Measurements from ENCODE around the gene LCN2.

Gene LCN2

GRCh38 chr9:128115187-128116103 is 33.8 kb upstream of the LCN2 start:
- DNase-seq = no peak

DNA sequence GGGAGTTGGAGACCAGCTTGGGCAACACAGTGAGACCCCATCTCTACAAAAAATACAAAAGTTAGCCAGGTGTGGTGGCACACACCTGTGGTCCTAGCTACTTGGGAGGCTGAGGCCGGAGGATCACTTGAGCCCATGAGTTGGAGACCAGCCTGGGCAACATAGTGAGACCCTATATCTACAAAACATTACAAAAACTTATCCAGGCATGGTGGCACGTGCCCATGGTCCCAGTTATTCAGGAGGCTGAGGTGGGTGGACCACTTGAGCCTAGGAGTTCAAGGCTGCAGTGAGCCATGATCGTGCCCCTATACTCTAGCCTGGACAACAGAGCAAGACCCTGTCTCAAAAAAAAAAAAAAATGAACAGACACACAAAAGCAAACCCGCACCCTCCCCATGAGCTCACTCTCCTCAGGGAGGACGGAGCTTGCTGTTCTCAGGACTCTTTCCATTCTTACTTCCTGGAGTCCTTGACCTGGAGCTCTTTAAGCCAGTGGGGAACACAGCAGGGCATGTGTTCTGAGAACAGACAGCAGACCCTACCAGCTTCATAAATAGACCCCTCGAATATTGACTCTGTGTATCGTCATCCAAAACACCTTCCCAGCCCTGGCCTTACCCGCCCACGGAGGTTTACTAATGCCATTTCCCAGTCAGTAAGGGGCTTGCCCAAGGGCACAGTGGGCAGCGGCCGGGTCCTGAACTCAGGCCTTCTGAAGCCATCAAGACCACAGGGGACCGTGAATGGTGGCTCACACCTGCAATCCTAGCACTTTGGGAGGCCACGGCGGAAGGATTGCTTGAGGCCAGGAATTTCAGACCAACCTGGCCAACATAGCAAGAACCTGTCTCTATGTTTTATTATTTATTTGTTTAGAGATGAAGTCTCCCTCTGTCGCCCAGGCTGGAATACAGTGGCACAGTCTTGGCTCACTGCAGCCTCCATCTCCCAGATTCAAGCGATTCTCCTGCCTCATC is 32.9 kb upstream of the LCN2 start:
- DNase-seq = no peak

DNA sequence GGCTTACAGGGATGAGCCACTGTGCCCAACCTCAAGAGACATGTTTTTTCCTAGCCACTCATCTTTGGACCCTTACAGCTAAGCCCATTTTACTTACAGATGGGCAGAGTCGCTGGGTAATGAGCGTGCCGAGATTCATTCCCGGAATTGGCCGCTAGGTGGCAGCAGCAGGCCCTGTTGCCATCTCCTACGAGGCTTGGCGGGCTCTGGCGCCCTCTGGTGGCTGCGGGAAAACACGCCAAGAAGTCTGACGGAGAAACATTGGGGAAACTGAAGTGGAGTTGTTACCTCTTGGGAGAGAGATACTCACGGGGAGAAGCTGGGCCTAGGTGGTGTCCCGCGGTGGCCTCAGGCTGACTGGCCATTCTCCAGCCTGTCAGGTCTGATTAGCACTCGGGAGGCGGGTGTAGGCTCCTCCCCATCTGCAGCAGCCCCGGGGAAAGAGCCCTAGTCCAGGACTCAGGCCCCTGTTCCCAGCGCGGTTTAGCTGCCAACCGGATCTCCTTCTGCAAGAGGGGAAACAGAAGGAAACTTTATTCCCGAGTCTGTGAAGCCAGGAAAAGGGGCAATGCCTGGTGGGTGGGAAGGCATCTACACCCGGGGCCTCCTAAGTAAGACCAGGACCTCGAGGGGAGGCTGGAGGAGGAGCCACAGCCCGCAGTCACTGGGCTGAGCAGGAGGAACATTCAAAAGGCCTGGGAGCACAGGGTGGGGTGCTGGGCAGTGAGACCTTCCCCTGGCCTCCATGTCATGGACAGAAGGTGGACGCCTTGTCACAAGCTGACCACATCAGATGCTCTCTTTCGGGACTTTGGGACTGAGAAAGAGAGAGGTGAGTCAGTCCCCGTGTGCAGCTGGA is 31.4 kb upstream of the LCN2 start:
- peak; percentile 64 for DNase-seq

DNA sequence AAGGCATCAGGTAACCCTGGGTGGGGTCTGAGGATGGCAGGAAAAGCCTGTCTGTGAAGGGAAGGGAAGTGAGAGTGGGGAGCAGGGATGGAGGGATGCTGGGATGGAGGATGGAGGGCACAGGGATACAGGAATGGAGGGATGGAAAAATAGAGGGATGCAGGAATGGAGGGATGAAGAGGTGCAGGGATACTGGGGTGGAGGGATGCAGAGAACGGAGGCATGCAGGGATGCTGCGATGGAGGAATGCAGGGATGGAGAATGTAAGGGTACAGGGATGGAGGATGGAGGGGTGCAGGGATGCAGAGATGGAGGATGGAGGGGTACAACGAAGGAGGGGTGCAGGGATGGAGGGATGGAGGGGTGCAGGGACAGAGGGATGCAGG is 30.8 kb upstream of the LCN2 start:
- DNase-seq = no peak

DNA sequence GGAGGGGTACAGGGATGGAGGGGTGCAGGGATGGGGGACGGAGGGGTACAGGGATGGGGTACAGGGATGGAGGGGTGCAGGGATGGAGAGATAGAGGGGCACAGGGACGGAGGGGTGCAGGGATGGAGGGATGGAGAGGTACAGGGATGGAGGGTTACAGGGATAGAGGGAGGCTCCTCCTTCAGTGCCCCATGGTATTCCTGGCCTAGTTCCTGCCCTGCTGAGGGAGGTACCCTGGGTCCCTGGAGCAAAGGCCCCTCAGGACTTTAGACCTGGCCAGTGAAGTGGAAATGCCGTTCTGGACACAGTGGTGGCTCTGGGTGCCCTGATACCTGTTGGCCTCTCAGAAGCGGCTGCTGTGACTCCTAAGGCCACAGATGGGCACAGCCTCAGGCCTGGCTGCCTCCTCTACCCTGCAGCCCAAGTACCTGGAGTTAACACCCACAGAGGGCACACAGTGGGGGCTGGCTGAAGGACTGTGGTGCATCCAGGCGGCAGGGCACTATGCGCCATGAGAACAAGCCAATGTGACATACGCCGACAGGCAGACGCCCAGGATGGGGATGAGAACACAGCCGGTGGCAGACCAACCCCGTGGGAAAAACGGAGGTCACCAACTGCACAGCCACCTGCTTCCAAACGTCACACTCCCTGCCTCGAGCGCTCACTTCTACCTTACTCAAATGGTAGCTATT is 30.1 kb upstream of the LCN2 start:
- DNase-seq = no peak

DNA sequence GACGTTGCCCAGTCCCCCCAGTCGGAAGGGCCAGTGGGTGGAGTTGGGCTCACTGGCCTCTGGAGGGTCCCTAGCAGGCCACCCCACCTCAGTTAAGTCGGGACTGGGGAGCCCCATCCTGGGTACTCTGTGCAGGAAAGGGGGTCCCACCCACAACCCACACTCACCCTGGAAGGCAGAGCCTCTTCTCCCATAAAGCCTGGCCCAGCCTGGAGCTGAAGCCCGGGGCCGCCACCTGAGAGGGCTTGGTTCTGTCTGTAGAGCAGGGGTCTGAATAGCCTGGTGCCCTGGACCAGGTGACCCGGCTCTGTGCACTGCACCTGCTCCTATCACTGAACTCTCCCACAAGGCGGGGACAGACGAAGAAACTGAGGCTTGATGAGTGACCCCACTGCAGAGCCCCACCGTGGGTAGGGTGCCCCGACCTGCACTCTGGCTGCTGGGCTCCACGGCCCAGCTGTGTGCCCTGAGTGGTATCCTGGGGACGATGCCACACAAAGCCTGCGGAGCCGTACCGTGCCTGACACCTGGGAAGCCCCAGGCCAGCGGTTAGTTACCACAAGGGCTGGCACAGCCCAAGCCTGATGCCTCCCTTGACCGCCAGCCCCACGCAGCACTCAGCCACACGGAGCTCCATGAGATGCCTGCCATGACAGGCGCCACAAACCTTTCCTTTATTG is 29.1 kb upstream of the LCN2 start:
- DNase-seq = no peak

GRCh38 chr9:128120741-128121465 is 28.4 kb upstream of the LCN2 start:
- DNase-seq = no peak

DNA sequence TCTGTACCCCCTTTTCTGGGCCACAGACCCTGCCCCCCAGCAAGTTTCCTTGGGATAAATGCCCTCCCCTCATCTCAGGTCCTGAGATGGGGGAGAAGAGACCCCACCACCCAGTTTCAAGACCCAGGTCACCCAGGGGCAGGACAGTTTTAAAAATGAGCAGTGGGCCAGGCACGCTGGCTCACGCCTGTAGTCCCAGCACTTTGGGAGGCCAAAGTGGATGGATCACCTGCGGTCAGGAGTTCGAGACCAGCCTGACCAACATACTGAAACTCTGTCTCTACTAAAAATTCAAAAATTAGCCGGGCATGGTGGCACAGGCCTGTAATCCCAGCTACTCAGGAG is 27.8 kb upstream of the LCN2 start:
- DNase-seq = no peak

DNA sequence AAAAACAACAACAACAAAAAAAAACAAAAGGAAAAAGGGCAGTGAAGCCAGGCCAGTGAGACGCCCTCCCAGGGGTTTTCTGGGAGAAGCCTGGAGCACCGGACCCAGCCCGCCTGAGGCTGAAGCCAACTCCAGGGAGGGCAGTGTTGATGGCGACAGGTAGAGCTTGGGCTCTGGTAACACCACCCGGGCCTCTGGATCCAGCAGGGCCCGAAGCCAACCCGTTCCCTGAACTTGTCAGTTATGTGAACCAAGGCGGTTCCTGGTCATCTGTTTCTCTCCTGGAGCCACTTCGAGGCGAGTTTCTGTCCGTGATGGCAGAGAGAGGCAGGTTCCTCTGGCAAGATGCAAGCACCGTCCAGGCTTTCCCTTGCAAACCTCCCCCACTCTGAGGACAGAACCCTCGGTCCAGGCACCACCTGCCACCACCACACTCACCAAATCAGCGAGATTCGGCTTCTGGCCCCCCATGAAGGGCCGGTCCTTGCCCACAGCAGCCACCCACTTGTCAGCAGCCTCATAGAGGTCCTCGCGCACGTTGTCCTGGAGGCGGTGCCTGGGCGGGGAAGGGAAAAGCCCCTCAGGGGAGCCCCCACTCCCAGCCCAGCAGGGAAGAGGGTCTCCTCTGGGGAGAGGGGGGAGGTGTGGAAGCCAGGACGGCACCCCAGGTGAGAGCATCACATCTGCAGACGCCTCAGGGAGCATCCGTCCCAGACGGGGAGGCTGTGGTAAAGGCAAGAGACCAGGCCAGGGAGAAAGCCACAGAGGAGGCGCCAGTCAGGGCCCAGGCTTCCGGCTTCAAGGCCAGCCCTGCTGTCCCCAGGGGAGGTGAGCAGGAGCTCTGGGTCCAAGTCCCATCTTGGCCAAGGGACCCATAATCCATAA is 27.1 kb upstream of the LCN2 start:
- DNase-seq = no peak

- no peak for DNase-seq
Measured at GRCh38 chr9:128122809-128123175, 26.5 kb upstream of the LCN2 start.

DNA sequence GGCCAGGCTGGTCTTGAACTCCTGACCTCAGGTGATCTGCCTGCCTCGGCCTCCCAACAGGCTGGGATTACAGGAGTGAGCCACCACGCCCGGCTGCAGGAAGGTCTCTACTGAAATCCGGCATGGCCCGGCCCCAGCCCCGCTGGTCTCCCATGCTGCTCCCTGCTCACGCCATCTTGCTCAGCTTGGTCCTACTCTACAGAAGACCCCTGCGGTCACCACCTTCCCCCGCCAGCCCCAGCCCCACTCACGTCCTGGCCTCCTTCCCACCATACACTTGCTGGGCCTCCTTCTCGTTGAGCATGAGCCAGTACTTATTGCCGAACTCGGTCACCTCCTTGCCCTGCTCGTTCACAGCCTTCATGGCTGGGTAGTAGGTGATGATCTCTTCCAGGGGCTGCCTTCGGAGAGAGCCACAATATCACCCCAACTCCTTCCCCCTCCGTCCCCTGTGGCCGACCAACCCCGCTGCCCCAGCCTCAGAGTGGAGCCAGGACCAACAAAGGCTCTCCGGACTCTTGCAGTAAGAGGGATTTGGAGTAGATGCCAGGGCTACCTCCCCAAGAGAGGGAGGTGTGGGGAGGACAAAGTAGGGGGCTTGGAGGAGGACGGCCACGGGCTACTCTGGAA is 25.7 kb upstream of the LCN2 start:
- DNase-seq = no peak

- no peak for DNase-seq
Measured at GRCh38 chr9:128124451-128124850, 24.8 kb upstream of the LCN2 start.

DNA sequence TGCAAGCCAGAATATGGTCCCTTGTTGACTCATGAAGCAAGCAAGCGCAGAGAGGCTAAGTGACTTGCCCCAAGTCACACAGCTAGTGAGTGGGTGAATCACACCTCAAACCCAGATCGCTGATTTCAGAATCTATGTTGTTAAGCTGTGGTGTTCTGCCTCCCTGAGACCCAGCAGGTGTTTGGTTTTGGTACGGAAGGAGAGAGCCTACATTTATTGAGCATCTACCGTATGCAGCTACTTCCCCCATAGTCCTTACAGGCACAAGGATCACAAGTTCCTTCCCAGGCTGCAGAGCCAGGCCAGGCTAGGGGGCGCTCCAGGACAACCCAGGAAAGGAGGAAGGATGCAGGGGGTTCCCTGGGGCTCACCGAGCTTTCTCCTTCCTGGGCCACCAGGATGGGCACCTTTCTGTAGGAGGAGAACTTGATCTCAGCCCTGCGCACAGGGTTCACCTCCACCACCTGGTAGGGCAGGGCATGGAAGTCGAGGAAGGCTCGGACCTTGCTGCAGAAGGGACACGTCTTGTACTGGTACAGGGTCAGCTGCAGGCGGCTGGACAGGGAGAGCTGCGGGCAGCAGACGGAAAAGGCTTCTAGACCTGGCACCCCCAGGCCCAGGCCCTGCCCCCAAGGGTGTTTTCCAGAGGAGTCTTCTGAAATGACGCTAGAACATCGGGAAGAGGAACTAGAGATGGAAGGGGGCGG is 24.2 kb upstream of the LCN2 start:
- DNase-seq = peak; percentile 55

- no peak for DNase-seq
Measured at GRCh38 chr9:128125580-128126354, 23.5 kb upstream of the LCN2 start.

GRCh38 chr9:128127568-128127989 is 21.7 kb upstream of the LCN2 start, which contains the start of gene PTGES2:
PTGES2 (minus strand) TSS chr9:128127729; CDS start chr9:128127717, 12 bp downstream.
- DNase-seq = peak; percentile 81

- peak; percentile 91 for DNase-seq
Measured at GRCh38 chr9:128127990-128128835, 21.0 kb upstream of the LCN2 start.

Data from HCEC 1CT (cell line).